ENCODE results near the gene MTUS2. TPM values are rescaled to one million over a fixed set of nuclear protein-coding genes. Genes with fewer than 3 reads are reported as not detected.

Gene MTUS2
- total RNA-seq, 1 donor from 2014 or later: 0.67 TPM

DNA sequence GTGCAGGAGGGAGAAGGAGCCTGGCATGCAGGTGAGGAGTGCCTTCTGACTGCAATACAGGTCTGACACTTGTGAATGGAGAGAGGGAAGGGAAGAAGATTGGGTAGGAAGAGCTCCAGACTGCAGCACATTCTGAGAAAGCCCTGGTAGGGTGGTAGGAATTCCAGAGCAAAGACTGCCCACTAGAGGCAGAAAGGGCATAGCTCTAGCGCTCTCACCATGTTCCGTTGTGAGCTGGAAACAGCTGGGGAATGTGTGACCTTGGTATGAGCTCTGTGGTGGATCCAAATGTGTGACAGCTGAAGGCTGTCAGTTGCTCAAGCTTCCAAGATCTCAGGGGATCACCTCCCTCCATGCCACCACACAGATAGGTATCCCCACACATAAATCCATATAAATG, 2.9 kb upstream of the MTUS2 start:
- no peaks in the 10 kb centered on the region for H3K9me3 Mint-ChIP-seq
- peaks cover 19% of the 10 kb centered on the region for H3K27me3 Mint-ChIP-seq (ENCODE audit: insufficient read depth, low read depth)
- H3K27me3 ChIP-seq: peaks cover 48% of the 10 kb centered on the region
- H4K20me1 ChIP-seq (ENCODE audit: low read depth): no peaks in the 10 kb centered on the region
- no peak overlapping the region for H3K9ac ChIP-seq
- peak; percentile 35 for DNase-seq (ENCODE audit: low spot score)
- H3K27ac Mint-ChIP-seq: no peak overlapping the region
- H3K4me3 Mint-ChIP-seq: no peak overlapping the region
- no peak overlapping the region for H3K4me2 ChIP-seq
- H3K27ac ChIP-seq: no peak overlapping the region
- H3K4me1 ChIP-seq: no peaks in the 10 kb centered on the region
- H3F3A ChIP-seq (ENCODE audit: low read depth): peaks cover 10% of the 10 kb centered on the region
- no peaks in the 10 kb centered on the region for H3K36me3 Mint-ChIP-seq
- TF ChIP-seq EZH2 (IDR thresholded peaks at IDR 0.05) (no peak), CTCF (IDR thresholded peaks at IDR 0.05) (peak; percentile 43), EZH2phosphoT487 (IDR thresholded peaks at IDR 0.05) (no peak)
- no peaks in the 10 kb centered on the region for H3K36me3 ChIP-seq
- no peaks in the 10 kb centered on the region for H3K79me2 ChIP-seq (ENCODE audit: low read depth)
- H3K4me1 Mint-ChIP-seq: peaks cover 3% of the 10 kb centered on the region
- H3K4me3 ChIP-seq: no peak overlapping the region
- no peaks in the 10 kb centered on the region for H3K9me3 ChIP-seq (ENCODE audit: low read depth)
- H2AFZ ChIP-seq (replicated peaks): no peak overlapping the region

DNA sequence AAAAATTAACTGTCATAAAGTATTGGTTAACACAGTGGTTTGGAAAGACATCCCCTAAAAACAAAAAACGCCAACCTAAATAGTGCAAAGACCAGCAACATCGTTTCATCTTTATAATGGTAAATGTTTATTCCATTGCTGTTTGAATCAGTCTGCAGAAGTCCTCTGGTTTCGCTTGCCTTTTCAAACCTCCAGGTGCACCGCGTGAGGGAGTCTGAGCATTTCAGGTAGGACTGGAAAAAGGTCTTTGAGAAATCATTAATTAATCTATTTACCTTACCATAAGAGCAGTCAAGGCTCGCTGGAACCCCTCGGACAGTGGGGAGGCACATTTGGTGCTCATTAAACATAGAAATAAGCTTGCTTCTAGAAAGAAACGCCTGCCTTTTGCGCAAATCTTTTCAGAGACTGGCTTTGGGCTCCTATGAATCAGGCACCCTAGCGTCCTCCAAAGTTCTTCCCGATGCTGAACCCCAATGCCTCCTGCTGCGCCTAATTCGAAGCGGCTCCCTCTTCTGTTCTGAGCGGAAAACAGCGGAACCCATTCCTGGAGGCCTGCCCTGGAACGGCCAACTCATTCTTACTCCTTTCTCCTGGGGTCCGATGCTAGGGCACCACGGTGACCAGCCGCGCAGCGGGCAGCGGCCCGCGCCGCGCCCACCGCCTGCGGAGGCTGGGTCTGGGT, 951 bp upstream of the MTUS2 start:
- peaks cover 68% of the 10 kb centered on the region for H3K27me3 ChIP-seq
- no peaks in the 10 kb centered on the region for H3K4me1 ChIP-seq
- H3F3A ChIP-seq (ENCODE audit: low read depth): peaks cover 10% of the 10 kb centered on the region
- no peaks in the 10 kb centered on the region for H3K79me2 ChIP-seq (ENCODE audit: low read depth)
- peaks cover 29% of the 10 kb centered on the region for H3K27me3 Mint-ChIP-seq (ENCODE audit: insufficient read depth, low read depth)
- H3K9ac ChIP-seq: no peak overlapping the region
- no peak for TF ChIP-seq CTCF (IDR thresholded peaks at IDR 0.05)
- no peak for TF ChIP-seq EZH2phosphoT487 (IDR thresholded peaks at IDR 0.05)
- peak overlapping the region; percentile 82 for H3K4me2 ChIP-seq
- peaks cover 3% of the 10 kb centered on the region for H3K4me1 Mint-ChIP-seq
- H3K9me3 Mint-ChIP-seq: no peaks in the 10 kb centered on the region
- H3K9me3 ChIP-seq (ENCODE audit: low read depth): no peaks in the 10 kb centered on the region
- no peaks in the 10 kb centered on the region for H4K20me1 ChIP-seq (ENCODE audit: low read depth)
- H3K36me3 Mint-ChIP-seq: no peaks in the 10 kb centered on the region
- no peak overlapping the region for H3K27ac ChIP-seq
- peak; percentile 68 for DNase-seq (ENCODE audit: low spot score)
- no peak overlapping the region for H3K27ac Mint-ChIP-seq
- no peaks in the 10 kb centered on the region for H3K36me3 ChIP-seq
- H3K4me3 Mint-ChIP-seq: peak overlapping the region; percentile 77
- H3K4me3 ChIP-seq: peak overlapping the region; percentile 55
- H2AFZ ChIP-seq (replicated peaks): peak overlapping the region; percentile 26

- Histone ChIP-seq H3K9me3 (ENCODE audit: low read depth) (no peaks in the 10 kb centered on the region), H3K27me3 (peaks cover 68% of the 10 kb centered on the region)
- H3K27me3 Mint-ChIP-seq (ENCODE audit: insufficient read depth, low read depth): peaks cover 27% of the 10 kb centered on the region
Observed at GRCh38 chr13:28819735-28820098, 422 bp upstream of the MTUS2 start.

More at GRCh38 chr13:28819735-28820098, 422 bp upstream of the MTUS2 start:
- Histone ChIP-seq H3K4me3 (peak overlapping the region; percentile 55), H3K79me2 (ENCODE audit: low read depth) (no peaks in the 10 kb centered on the region), H3K9ac (no peak overlapping the region), H3K4me1 (no peaks in the 10 kb centered on the region), H3K27ac (no peak overlapping the region), H2AFZ (replicated peaks) (no peak overlapping the region), H3K36me3 (no peaks in the 10 kb centered on the region), H3K4me2 (peak overlapping the region; percentile 96), H4K20me1 (ENCODE audit: low read depth) (no peaks in the 10 kb centered on the region), H3F3A (ENCODE audit: low read depth) (peaks cover 10% of the 10 kb centered on the region)
- peaks cover 3% of the 10 kb centered on the region for H3K4me1 Mint-ChIP-seq
- no peaks in the 10 kb centered on the region for H3K36me3 Mint-ChIP-seq
- H3K27ac Mint-ChIP-seq: no peak overlapping the region
- DNase-seq (ENCODE audit: low spot score): peak; percentile 94
- no peaks in the 10 kb centered on the region for H3K9me3 Mint-ChIP-seq
- peak overlapping the region; percentile 77 for H3K4me3 Mint-ChIP-seq
- TF ChIP-seq EZH2 (IDR thresholded peaks at IDR 0.05) (no peak), CTCF (IDR thresholded peaks at IDR 0.05) (peak; percentile 44)

Data from neural progenitor cell (in vitro differentiated cells).